GM11168 (cell line): ENCODE results near the gene PTPN4.
"Not testable (repeated sequence)": the region's sequence is repeated elsewhere in the genome, so short reads cannot be mapped to it uniquely, and the experiment has no call there.

Experiments
- in situ Hi-C: fragments of 300-500 bp; cut with MboI; formaldehyde crosslinking; loops from one replicate; pipeline ENCODE4 v1.12.0; 2022; ENCODE audit warnings: low sequenced_read_pairs; ENCODE audit not compliant: unreplicated experiment

PTPN4 gene

GRCh38 chr2:119996896-119997891 lies 237.5 kb downstream of the PTPN4 start:
- in situ Hi-C loops, result not testable (repeated sequence)

- in situ Hi-C loops, result no loop called here
Observed at GRCh38 chr2:120001471-120001870, 241.7 kb downstream of the PTPN4 start.

- in situ Hi-C loops, result no loop called here
Observed at GRCh38 chr2:120004254-120004653, 244.5 kb downstream of the PTPN4 start.

GRCh38 chr2:120005834-120006521 lies 246.3 kb downstream of the PTPN4 start:
- in situ Hi-C loops, result no loop called here

- in situ Hi-C loops, result no loop called here
Observed at GRCh38 chr2:120007851-120008250, 248.1 kb downstream of the PTPN4 start.

- in situ Hi-C loops, result no loop called here
Observed at GRCh38 chr2:120012363-120012762, 252.6 kb downstream of the PTPN4 start.

- in situ Hi-C loops, result no loop called here
Observed at GRCh38 chr2:120012771-120013596, 253.3 kb downstream of the PTPN4 start, which contains the start of gene EPB41L5. Gene EPB41L5 (plus strand): TSS chr2:120013077. CDS start chr2:120019085, 6,008 bp downstream.

- in situ Hi-C loops, result no loop called here
Observed at GRCh38 chr2:120013597-120014223, 254.0 kb downstream of the PTPN4 start.

- in situ Hi-C loops, result no loop called here
Observed at GRCh38 chr2:120014226-120014980, 254.7 kb downstream of the PTPN4 start.

- in situ Hi-C loops, result no loop called here
Observed at GRCh38 chr2:120016800-120017199, 257.1 kb downstream of the PTPN4 start.

- in situ Hi-C loops, result no loop called here
Observed at GRCh38 chr2:120017201-120017600, 257.5 kb downstream of the PTPN4 start.

GRCh38 chr2:120018549-120018948 lies 258.8 kb downstream of the PTPN4 start:
- in situ Hi-C loops, result no loop called here

GRCh38 chr2:120020554-120020953 lies 260.8 kb downstream of the PTPN4 start:
- in situ Hi-C loops, result no loop called here

GRCh38 chr2:120022505-120022904 lies 262.8 kb downstream of the PTPN4 start:
- in situ Hi-C loops, result not testable (repeated sequence)

- in situ Hi-C loops, result no loop called here
Observed at GRCh38 chr2:120026890-120027289, 267.2 kb downstream of the PTPN4 start.

- in situ Hi-C loops, result no loop called here
Observed at GRCh38 chr2:120028795-120029194, 269.1 kb downstream of the PTPN4 start.

GRCh38 chr2:120029672-120030640 lies 270.2 kb downstream of the PTPN4 start:
- in situ Hi-C loops, result no loop called here

GRCh38 chr2:120032297-120032696 lies 272.6 kb downstream of the PTPN4 start:
- in situ Hi-C loops, result no loop called here
